IMR-90 (cell line): Measurements from ENCODE around the gene LRP5. TPM values are rescaled to one million over a fixed set of nuclear protein-coding genes. Genes with fewer than 3 reads are reported as not detected.

ENCODE experiments used
- ATAC-seq: fragments of 200-7000 bp; cut with Tn5 transposase; 2 replicates; pipeline ENCODE4 v1.9.1; 2020; ENCODE audit warnings: low read depth, mild to moderate bottlenecking, moderate library complexity
- BruUV-seq: library from RNA; stranded (reverse); fragments of 400-500 nt; replicated peaks from 2 replicates; lab custom pipeline; 2021; lab: Mats Ljungman, UMichigan
- CTCF ChIA-PET: fragments of 300-600 bp; formaldehyde crosslinking; extraction: SDS; loops from one replicate; lab custom pipeline; 2021; ENCODE audit warnings: antibody characterized with exemption; lab: Yijun Ruan, JAX
- POLR2A ChIA-PET: fragments of 300-600 bp; sonication (Branson Sonifier 250); formaldehyde crosslinking; loops from one replicate; lab custom pipeline; 2022; ENCODE audit warnings: antibody characterized with exemption; ENCODE audit not compliant: unreplicated experiment; lab: Charles Lee
- DNase-seq: peaks from one replicate; pipeline ENCODE4 v3.0.0; 2013
- H2AFZ ChIP-seq: replicated peaks from 2 replicates; pipeline ENCODE3; 2013; ENCODE audit warnings: low read length, mild to moderate bottlenecking; ENCODE audit not compliant: poor library complexity
- H2AK5ac ChIP-seq: 2 replicates; pipeline ENCODE4 v1.6.1; 2013; ENCODE audit warnings: low read depth, low read length, inconsistent platforms
- H2AK9ac ChIP-seq: replicated peaks from 2 replicates; pipeline ENCODE3; 2013; ENCODE audit warnings: mild to moderate bottlenecking, low read depth, low read length, moderate library complexity; ENCODE audit not compliant: poor library complexity
- H2BK120ac ChIP-seq: 2 replicates; pipeline ENCODE4 v1.6.1; 2013; ENCODE audit warnings: low read depth, low read length, inconsistent platforms
- H2BK15ac ChIP-seq: 3 replicates; pipeline ENCODE4 v1.6.1; 2013; ENCODE audit warnings: low read depth, low read length, inconsistent platforms
- H2BK20ac ChIP-seq: 2 replicates; pipeline ENCODE4 v1.6.1; 2013; ENCODE audit warnings: low read depth, mild to moderate bottlenecking, inconsistent platforms, low read length, moderate library complexity
- H2BK5ac ChIP-seq: 2 replicates; pipeline ENCODE4 v1.6.1; 2013; ENCODE audit warnings: mild to moderate bottlenecking, low read depth, low read length, inconsistent platforms; ENCODE audit not compliant: poor library complexity, severe bottlenecking
- H3K14ac ChIP-seq: replicated peaks from 2 replicates; pipeline ENCODE4 v1.6.1; 2013; ENCODE audit warnings: low read depth, low read length, inconsistent platforms
- H3K18ac ChIP-seq: 2 replicates; pipeline ENCODE4 v1.6.1; 2013; ENCODE audit warnings: low read depth, low read length, control low read depth
- H3K23ac ChIP-seq: 2 replicates; pipeline ENCODE4 v1.6.1; 2013; ENCODE audit warnings: low read depth, low read length, inconsistent platforms
- H3K27ac ChIP-seq: 2 replicates; pipeline ENCODE4 v1.5.1; 2013; ENCODE audit warnings: mild to moderate bottlenecking, control low read depth, low read length; ENCODE audit not compliant: insufficient read depth
- H3K27me3 ChIP-seq: 2 replicates; pipeline ENCODE4 v1.6.1; 2013; ENCODE audit warnings: low read length; ENCODE audit not compliant: control insufficient read depth, insufficient read depth
- H3K36me3 ChIP-seq: 2 replicates; pipeline ENCODE4 v1.6.1; 2013; ENCODE audit warnings: low read length, mixed read lengths; ENCODE audit not compliant: control insufficient read depth, insufficient read depth
- H3K4ac ChIP-seq: 2 replicates; pipeline ENCODE4 v1.6.1; 2013; ENCODE audit warnings: low read depth, low read length, inconsistent platforms
- H3K4me1 ChIP-seq: 2 replicates; pipeline ENCODE4 v1.6.1; 2013; ENCODE audit warnings: low read length, mixed read lengths; ENCODE audit not compliant: control insufficient read depth, insufficient read depth
- H3K4me2 ChIP-seq: 2 replicates; pipeline ENCODE4 v1.6.1; 2013; ENCODE audit warnings: low read depth, mild to moderate bottlenecking, control low read depth, low read length, moderate library complexity
- H3K4me3 ChIP-seq: 2 replicates; pipeline ENCODE4 v1.5.1; 2013; ENCODE audit warnings: low read depth, mild to moderate bottlenecking, control low read depth, low read length, moderate library complexity; ENCODE audit not compliant: insufficient read depth
- H3K56ac ChIP-seq: 2 replicates; pipeline ENCODE4 v1.6.1; 2013; ENCODE audit warnings: low read length, inconsistent platforms; ENCODE audit not compliant: insufficient read depth; ENCODE audit errors: extremely low read depth
- H3K79me1 ChIP-seq, 2 experiments: 2 replicates each; pipeline ENCODE4 v1.6.1; 2013; ENCODE audit warnings: low read length in 2 of 2, inconsistent platforms in 1 of 2, low read depth in 1 of 2
- H3K9ac ChIP-seq: 2 replicates; pipeline ENCODE4 v1.6.1; 2013; ENCODE audit warnings: low read depth, low read length, control low read depth
- H3K9me1 ChIP-seq: 2 replicates; pipeline ENCODE4 v1.6.1; 2013; ENCODE audit warnings: low read length, inconsistent platforms; ENCODE audit not compliant: insufficient read depth
- H3K9me3 ChIP-seq: 2 replicates; pipeline ENCODE4 v1.6.1; 2013; ENCODE audit warnings: low read length; ENCODE audit not compliant: control insufficient read depth, insufficient read depth
- H4K20me1 ChIP-seq: 2 replicates; pipeline ENCODE4 v1.6.1; 2013; ENCODE audit warnings: low read length, inconsistent platforms; ENCODE audit not compliant: insufficient read depth
- H4K5ac ChIP-seq: 2 replicates; pipeline ENCODE4 v1.6.1; 2013; ENCODE audit warnings: mild to moderate bottlenecking, low read depth, low read length, control low read depth
- H4K8ac ChIP-seq, 2 experiments: 2 replicates each; pipeline ENCODE4 v1.6.1; 2013; ENCODE audit warnings: low read depth in 2 of 2, low read length in 2 of 2, control low read depth in 1 of 2, inconsistent platforms in 1 of 2
- H4K91ac ChIP-seq: 2 replicates; pipeline ENCODE4 v1.6.1; 2013; ENCODE audit warnings: low read depth, low read length, inconsistent platforms; ENCODE audit not compliant: insufficient read depth
- BHLHE40 ChIP-seq: fragments of 150-350 bp; IDR thresholded peaks from 2 replicates; pipeline ENCODE4 v1.6.1; 2016; ENCODE audit warnings: mild to moderate bottlenecking, low read depth, low read length
- CHD1 ChIP-seq: IDR thresholded peaks from 2 replicates; pipeline ENCODE4 v1.6.1; 2012; ENCODE audit warnings: low read depth, low read length, improper control_type of control experiment
- FOS ChIP-seq: fragments of 150-350 bp; IDR thresholded peaks from 2 replicates; pipeline ENCODE4 v1.6.1; 2016; ENCODE audit warnings: low read depth, low read length
- MAFK ChIP-seq: IDR thresholded peaks from 2 replicates; pipeline ENCODE4 v1.6.1; 2012; ENCODE audit warnings: low read depth, low read length, improper control_type of control experiment
- MXI1 ChIP-seq: IDR thresholded peaks from 2 replicates; pipeline ENCODE4 v1.6.1; 2012; ENCODE audit warnings: low read depth, mild to moderate bottlenecking, low read length, moderate library complexity, borderline replicate concordance
- NFE2L2 ChIP-seq: fragments of 150-350 bp; IDR thresholded peaks from 2 replicates; pipeline ENCODE4 v1.6.1; 2016; ENCODE audit warnings: low read depth, mild to moderate bottlenecking, low read length
- POLR2A ChIP-seq: IDR thresholded peaks from 2 replicates; pipeline ENCODE4 v1.6.1; 2012; ENCODE audit warnings: mild to moderate bottlenecking, low read depth, low read length
- RAD21 ChIP-seq: IDR thresholded peaks from 2 replicates; pipeline ENCODE4 v1.6.1; 2012; ENCODE audit warnings: low read length, improper control_type of control experiment
- WGBS, 2 experiments: methylation state at CpG; one replicate each; pipeline versions ENCODE4 v1.1.5 to v1.1.7; 2013; ENCODE audit warnings: missing lambda C conversion rate in 2 of 2; ENCODE audit not compliant: insufficient read length in 1 of 2; ENCODE audit errors: extremely low coverage in 2 of 2; 5-methylcytosine and 5-hydroxymethylcytosine counted together
- dilution Hi-C: fragments of 300-500 bp; cut with HindIII; formaldehyde crosslinking; loops from one replicate; pipeline ENCODE4 v1.14.3; 2018; ENCODE audit warnings: low sequenced_read_pairs; ENCODE audit not compliant: unreplicated experiment
- in situ Hi-C: fragments of 300-500 bp; cut with MboI; formaldehyde crosslinking; loops from 3 replicates; pipeline ENCODE4 v1.14.3; 2019; ENCODE audit warnings: low sequenced_read_pairs, inconsistent platforms, mixed read lengths
- intact Hi-C: fragments of 100-400 bp; cut with micrococcal nuclease; formaldehyde crosslinking; loops from 2 replicates; pipeline ENCODE4 v1.10.0; 2022
- polyA plus RNA-seq, 3 experiments: library from polyadenylated mRNA; depleted of rRNA; stranded (reverse); fragments of >200 nt; gene quantifications; 2 replicates each; pipeline ENCODE4 v1.2.3, GENCODE V29; 2012; ENCODE audit warnings: low replicate concordance in 1 of 3
- total RNA-seq: library from RNA; depleted of rRNA; stranded (reverse); fragments of >200 nt; gene quantifications from 2 replicates; pipeline ENCODE4 v1.2.3, GENCODE V29; 2012
- TF ChIP-seq, protein P1 (sequence below): conservative IDR thresholded peaks from 2 replicates; pipeline ENCODE4 v1.5.1; 2012; ENCODE audit warnings: mild to moderate bottlenecking, low read depth, low read length, improper control_type of control experiment

Gene LRP5
- total and polyA plus RNA-seq, 2 of the 4 experiments (the other 2 are of a cell fraction), result 10.4 to 15.0 TPM

DNA sequence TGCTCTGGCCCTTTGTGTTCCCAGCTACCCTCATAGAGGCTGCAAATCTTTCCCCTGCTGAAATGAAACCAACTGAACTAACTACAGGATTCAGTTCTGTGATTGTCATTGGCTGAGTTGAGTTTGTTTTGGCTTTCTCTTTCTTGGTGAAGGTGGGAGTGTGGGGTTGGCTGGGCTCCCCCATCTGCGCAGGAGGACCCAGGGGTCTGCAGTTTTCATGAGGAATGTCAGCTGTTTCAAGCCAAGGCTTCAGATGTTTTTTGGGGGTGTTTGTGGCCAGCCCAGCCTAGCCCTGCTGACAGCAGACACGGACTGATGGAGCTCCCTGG, 34.0 kb downstream of the LRP5 start:
- TF ChIP-seq CHD1 (no peak), MXI1 (no peak), NFE2L2 (no peak), BHLHE40 (no peak), FOS (no peak), MAFK (no peak), RAD21 (no peak), POLR2A (no peak)
- TF ChIP-seq, protein P1, sequence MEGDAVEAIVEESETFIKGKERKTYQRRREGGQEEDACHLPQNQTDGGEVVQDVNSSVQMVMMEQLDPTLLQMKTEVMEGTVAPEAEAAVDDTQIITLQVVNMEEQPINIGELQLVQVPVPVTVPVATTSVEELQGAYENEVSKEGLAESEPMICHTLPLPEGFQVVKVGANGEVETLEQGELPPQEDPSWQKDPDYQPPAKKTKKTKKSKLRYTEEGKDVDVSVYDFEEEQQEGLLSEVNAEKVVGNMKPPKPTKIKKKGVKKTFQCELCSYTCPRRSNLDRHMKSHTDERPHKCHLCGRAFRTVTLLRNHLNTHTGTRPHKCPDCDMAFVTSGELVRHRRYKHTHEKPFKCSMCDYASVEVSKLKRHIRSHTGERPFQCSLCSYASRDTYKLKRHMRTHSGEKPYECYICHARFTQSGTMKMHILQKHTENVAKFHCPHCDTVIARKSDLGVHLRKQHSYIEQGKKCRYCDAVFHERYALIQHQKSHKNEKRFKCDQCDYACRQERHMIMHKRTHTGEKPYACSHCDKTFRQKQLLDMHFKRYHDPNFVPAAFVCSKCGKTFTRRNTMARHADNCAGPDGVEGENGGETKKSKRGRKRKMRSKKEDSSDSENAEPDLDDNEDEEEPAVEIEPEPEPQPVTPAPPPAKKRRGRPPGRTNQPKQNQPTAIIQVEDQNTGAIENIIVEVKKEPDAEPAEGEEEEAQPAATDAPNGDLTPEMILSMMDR, result no peak
- Histone ChIP-seq H3K4me1 (peaks cover 10% of the 10 kb centered on the region; the same call in 1 of the 2 replicates), H4K8ac (no peak overlapping the region), H3K27ac (no peak overlapping the region), H3K14ac (no peak overlapping the region), H3K23ac (no peak overlapping the region), H2BK120ac (no peak overlapping the region), H3K56ac (no peak overlapping the region), H2BK5ac (no peak overlapping the region), H3K36me3 (peaks cover 5% of the 10 kb centered on the region; the same call in 1 of the 2 replicates), H4K5ac (no peak overlapping the region), H3K9ac (no peak overlapping the region), H4K20me1 (peaks cover 20% of the 10 kb centered on the region), H3K4me3 (no peak overlapping the region), H3K9me3 (no peaks in the 10 kb centered on the region), H2AK9ac (no peak overlapping the region), H3K18ac (no peak overlapping the region), H3K9me1 (peaks cover 3% of the 10 kb centered on the region; the same call in 1 of the 2 replicates), H4K91ac (no peak overlapping the region), H3K79me1 (peaks cover 24 to 32% of the 10 kb centered on the region in 2 experiments), H2BK20ac (no peak overlapping the region), H2BK15ac (no peak overlapping the region), H3K4ac (no peak overlapping the region), H3K4me2 (no peak overlapping the region), H2AK5ac (no peak overlapping the region), H2AFZ (no peak overlapping the region), H3K27me3 (no peaks in the 10 kb centered on the region)
- dilution Hi-C loops, result no loop called here
- intact Hi-C loops, result no loop called here
- WGBS, 2 experiments, result no CpG with 5 or more reads among the region's 2 CpGs
- BruUV-seq, result no TSS peak
- ATAC-seq (no peak), DNase-seq (no peak)
- ChIA-PET POLR2A (no interaction called here), CTCF (no interaction called here)
- in situ Hi-C loops, result no loop called here
